Heart left ventricle (tissue), 13 donors: ENCODE data around the gene SLC44A1.

Source experiments
- POLR2A ChIP-seq, 2 donors: fragments of 450-650 bp; IDR thresholded peaks; one replicate each; pipeline ENCODE4 v1.6.1; 2017; ENCODE audit warnings: antibody characterized with exemption in 2 of 2, mild to moderate bottlenecking in 2 of 2, moderate library complexity in 2 of 2
- TF ChIP-seq, protein P1 (sequence below), 12 donors: fragments of 200-600 bp; sonication (generic) in 4 of 12; IDR thresholded peaks; one replicate each; pipeline versions ENCODE4 v1.5.0 to v1.8.0; 2018 to 2022; ENCODE audit warnings: antibody characterized with exemption in 12 of 12, mild to moderate bottlenecking in 5 of 12
- donor health status: ischemic (EF 13 %, LVEDD 7.1; RV severe dilation, severe dysfunction).
- donor health status: DM: no; HTN: yes; CAD: no.
- donor health status: DM: no; HTN: no; CAD: no.
- donor health status: ischemic (EF 25% LVEDD 6.9; RV normal size, moderate dysfunction).
- donor health status: ischemic (EF 25% LVEDD 5.7; RV mildly dilated, moderate dysfunction).
- donor health status: ischemic (EF 35%, LVEDD 5.7; RV mildly dilated, moderate dysfunction).
- donor health status: nonischemic (EF 11% LVEDD 7.7; RV severe dilation, severe dysfunction).
- donor health status: DM: yes; HTN: yes; CAD: no.
- donor health status: PGD.
- donor health status: ischemic (EF 29% LVEDD 5.4; RV normal size, mild dysfunction).
- donor health status: nonischemic (EF 23%, LVEDD 6.1; RV moderate dilation, normal function).

DNA sequence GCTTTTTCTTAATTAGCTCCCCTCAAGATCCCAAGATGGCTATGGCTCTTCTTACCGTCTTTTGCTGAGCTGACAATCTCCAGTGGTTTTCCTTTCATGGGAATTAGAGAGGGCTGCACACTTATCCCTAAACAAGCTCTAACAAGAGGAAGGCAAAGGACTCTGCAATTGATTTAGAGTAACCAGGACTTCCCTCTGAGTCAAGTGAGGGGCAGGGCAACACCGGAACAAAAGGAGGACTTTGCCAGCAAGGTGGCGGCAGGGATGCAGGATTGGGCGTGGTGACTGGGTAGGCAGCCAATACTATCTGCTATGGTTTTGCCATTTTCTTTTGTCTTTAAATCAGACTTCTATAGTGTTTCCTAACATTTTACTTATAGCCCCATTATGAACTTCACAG is 9.8 kb downstream of the SLC44A1 start:
- TF ChIP-seq, protein P1, sequence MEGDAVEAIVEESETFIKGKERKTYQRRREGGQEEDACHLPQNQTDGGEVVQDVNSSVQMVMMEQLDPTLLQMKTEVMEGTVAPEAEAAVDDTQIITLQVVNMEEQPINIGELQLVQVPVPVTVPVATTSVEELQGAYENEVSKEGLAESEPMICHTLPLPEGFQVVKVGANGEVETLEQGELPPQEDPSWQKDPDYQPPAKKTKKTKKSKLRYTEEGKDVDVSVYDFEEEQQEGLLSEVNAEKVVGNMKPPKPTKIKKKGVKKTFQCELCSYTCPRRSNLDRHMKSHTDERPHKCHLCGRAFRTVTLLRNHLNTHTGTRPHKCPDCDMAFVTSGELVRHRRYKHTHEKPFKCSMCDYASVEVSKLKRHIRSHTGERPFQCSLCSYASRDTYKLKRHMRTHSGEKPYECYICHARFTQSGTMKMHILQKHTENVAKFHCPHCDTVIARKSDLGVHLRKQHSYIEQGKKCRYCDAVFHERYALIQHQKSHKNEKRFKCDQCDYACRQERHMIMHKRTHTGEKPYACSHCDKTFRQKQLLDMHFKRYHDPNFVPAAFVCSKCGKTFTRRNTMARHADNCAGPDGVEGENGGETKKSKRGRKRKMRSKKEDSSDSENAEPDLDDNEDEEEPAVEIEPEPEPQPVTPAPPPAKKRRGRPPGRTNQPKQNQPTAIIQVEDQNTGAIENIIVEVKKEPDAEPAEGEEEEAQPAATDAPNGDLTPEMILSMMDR (IDR thresholded peaks at IDR 0.05) = no peak
- TF ChIP-seq POLR2A (IDR thresholded peaks at IDR 0.05) = no peak
